ENCODE data around the gene GALNTL6. TPM values are rescaled to one million over a fixed set of nuclear protein-coding genes. Genes with fewer than 3 reads are reported as not detected.

GALNTL6 gene
- total RNA-seq, 6 donors from 2014 or later: 0.26 to 18.9 TPM; not detected in 4

GRCh38 chr4:172983631-172984030, 1170.4 kb downstream of the GALNTL6 start:
- no peak overlapping the region for H3K4me3 ChIP-seq
- 87 to 91% methylated on average over 3 of the region's 3 CpGs for WGBS, 2 donors
- peaks cover 0 to 1% (median 0%) of the 10 kb centered on the region in 4 donors for H3K4me1 ChIP-seq
- DNase-seq: no peak
- H3K27ac ChIP-seq: no peak overlapping the region
- TF ChIP-seq CTCF (IDR thresholded peaks at IDR 0.05): no peak
- TF ChIP-seq POLR2A (IDR thresholded peaks at IDR 0.05): no peak
- no peak for TF ChIP-seq POLR2AphosphoS5 (IDR thresholded peaks at IDR 0.05)
- TF ChIP-seq EP300 (IDR thresholded peaks at IDR 0.05): no peak
- no peaks in the 10 kb centered on the region for H3K27me3 ChIP-seq
- no peaks in the 10 kb centered on the region for H3K36me3 ChIP-seq
- no peak for ATAC-seq (ENCODE audit: low FRiP score in 2 of 2)
- peaks cover 0 to 6% (median 0%) of the 10 kb centered on the region in 4 donors for H3K9me3 ChIP-seq

GRCh38 chr4:172985552-172985951, 1172.3 kb downstream of the GALNTL6 start:
- WGBS, 2 donors: 52 to 72% methylated on average over 2 of the region's 2 CpGs
- Histone ChIP-seq H3K36me3 (no peaks in the 10 kb centered on the region), H3K4me1 (no peaks in the 10 kb centered on the region), H3K27ac (no peak overlapping the region), H3K27me3 (no peaks in the 10 kb centered on the region), H3K9me3 (peaks cover 0 to 11% (median 0%) of the 10 kb centered on the region in 4 donors), H3K4me3 (no peak overlapping the region)
- TF ChIP-seq EP300 (IDR thresholded peaks at IDR 0.05): no peak
- no peak for TF ChIP-seq POLR2A (IDR thresholded peaks at IDR 0.05)
- TF ChIP-seq POLR2AphosphoS5 (IDR thresholded peaks at IDR 0.05): no peak
- no peak for TF ChIP-seq CTCF (IDR thresholded peaks at IDR 0.05)
- no peak for ATAC-seq (ENCODE audit: low FRiP score in 2 of 2)
- no peak for DNase-seq

- Histone ChIP-seq H3K9me3 (peaks cover 0 to 11% (median 0%) of the 10 kb centered on the region in 4 donors), H3K27ac (no peak overlapping the region), H3K4me1 (no peaks in the 10 kb centered on the region), H3K36me3 (no peaks in the 10 kb centered on the region), H3K4me3 (no peak overlapping the region), H3K27me3 (no peaks in the 10 kb centered on the region)
- WGBS, 2 donors: 65 to 97% methylated on average over 1 of the region's 1 CpG
- DNase-seq (no peak), ATAC-seq (ENCODE audit: low FRiP score in 2 of 2) (no peak)
- TF ChIP-seq POLR2A (IDR thresholded peaks at IDR 0.05): no peak
- TF ChIP-seq CTCF (IDR thresholded peaks at IDR 0.05): no peak
- TF ChIP-seq EP300 (IDR thresholded peaks at IDR 0.05): no peak
- TF ChIP-seq POLR2AphosphoS5 (IDR thresholded peaks at IDR 0.05): no peak
Measured at GRCh38 chr4:172986114-172986513, 1172.9 kb downstream of the GALNTL6 start.

GRCh38 chr4:172989984-172990820, 1177.0 kb downstream of the GALNTL6 start:
- ATAC-seq (ENCODE audit: low FRiP score in 2 of 2) (no peak), DNase-seq (no peak)
- Histone ChIP-seq H3K4me3 (no peak overlapping the region), H3K27ac (no peak overlapping the region), H3K9me3 (peaks cover 0 to 11% (median 0%) of the 10 kb centered on the region in 4 donors), H3K27me3 (no peaks in the 10 kb centered on the region), H3K36me3 (no peaks in the 10 kb centered on the region), H3K4me1 (no peaks in the 10 kb centered on the region)
- no peak for TF ChIP-seq EP300 (IDR thresholded peaks at IDR 0.05)
- no peak for TF ChIP-seq POLR2AphosphoS5 (IDR thresholded peaks at IDR 0.05)
- TF ChIP-seq POLR2A (IDR thresholded peaks at IDR 0.05): no peak
- TF ChIP-seq CTCF (IDR thresholded peaks at IDR 0.05): no peak
- WGBS, 2 donors: 37 to 54% methylated on average over 3 of the region's 3 CpGs
